GM10266 (cell line): ENCODE measurements around the gene KRT85.

Experiments used
- DNase-seq: peaks from one replicate; pipeline ENCODE4 v3.0.0; 2012; ENCODE audit errors: extremely low spot score
- TF ChIP-seq, protein P1 (sequence below): IDR thresholded peaks from 2 replicates; pipeline ENCODE4 v1.5.1; 2012; ENCODE audit warnings: mild to moderate bottlenecking, low read depth; ENCODE audit not compliant: control insufficient read depth, insufficient read depth; ENCODE audit errors: missing control alignments

The KRT85 gene

DNA sequence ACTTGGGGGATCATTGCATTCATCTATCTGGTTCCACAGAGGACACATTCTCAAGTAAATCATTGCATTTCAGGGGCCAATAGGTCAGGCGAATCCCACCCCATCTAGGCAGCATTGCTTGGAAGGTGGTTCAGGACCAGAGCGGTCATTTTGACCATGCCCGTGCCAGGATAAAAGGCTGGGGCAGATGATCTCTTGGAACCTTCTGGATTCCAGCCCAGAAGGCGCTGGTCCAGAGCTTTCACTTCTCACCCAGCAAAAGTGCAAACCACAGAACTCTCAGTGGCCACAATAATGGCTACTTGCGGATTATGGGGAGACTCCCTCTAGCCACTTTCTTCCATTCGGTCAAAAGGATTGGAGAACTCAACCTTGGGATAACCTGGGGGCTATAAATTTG, 595 bp upstream of the KRT85 start:
- TF ChIP-seq, protein P1, sequence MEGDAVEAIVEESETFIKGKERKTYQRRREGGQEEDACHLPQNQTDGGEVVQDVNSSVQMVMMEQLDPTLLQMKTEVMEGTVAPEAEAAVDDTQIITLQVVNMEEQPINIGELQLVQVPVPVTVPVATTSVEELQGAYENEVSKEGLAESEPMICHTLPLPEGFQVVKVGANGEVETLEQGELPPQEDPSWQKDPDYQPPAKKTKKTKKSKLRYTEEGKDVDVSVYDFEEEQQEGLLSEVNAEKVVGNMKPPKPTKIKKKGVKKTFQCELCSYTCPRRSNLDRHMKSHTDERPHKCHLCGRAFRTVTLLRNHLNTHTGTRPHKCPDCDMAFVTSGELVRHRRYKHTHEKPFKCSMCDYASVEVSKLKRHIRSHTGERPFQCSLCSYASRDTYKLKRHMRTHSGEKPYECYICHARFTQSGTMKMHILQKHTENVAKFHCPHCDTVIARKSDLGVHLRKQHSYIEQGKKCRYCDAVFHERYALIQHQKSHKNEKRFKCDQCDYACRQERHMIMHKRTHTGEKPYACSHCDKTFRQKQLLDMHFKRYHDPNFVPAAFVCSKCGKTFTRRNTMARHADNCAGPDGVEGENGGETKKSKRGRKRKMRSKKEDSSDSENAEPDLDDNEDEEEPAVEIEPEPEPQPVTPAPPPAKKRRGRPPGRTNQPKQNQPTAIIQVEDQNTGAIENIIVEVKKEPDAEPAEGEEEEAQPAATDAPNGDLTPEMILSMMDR: no peak
- DNase-seq: no peak

DNA sequence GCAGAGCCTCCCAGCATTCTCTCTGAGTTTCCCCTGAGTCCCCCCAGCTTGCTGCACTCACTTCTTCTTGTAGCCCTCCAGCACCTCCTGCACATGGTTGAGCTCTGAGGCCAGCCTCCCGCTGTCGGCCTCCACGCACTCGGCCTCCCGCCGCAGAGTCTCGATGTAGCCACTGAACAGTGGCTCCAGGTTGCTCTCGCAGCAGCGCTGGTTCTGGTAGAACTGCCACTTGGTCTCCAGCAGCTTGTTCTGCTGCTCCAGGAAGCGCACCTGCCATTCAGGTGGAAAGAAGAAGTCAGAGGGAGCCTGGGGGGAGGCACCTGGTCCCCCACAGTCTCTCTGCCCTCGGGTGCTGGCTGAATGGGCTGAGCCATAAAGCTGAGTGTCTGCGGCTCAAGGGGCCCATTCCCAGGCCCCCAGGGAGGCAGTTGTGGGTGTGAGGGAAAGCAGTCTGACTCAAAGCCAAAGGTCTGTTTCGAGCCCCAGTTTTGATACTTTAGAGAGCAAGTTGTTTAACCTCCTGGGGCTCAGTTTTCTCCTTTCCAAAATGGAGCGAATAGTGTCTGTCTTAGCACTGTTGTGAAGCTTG, 2.3 kb downstream of the KRT85 start:
- TF ChIP-seq, protein P1: no peak
- DNase-seq: no peak

DNA sequence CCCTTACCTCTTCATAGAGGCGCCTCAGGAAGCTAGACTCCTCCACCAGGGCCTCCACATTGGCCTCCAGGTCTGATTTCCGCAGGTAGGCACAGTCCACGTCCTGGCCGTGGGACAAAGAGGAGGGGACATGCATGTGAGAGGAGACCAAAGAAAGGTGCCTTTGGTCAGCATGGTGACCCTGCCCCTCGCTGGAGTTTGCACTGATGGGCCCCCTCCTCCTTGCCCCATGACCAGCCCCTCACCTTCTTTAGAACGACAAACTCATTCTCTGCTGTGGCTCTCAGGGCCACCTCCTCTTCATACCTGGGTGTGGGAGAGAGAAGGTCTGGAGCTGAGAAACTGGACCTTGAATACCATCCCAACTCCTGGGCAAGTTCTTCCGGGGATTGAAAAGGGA, 3.2 kb downstream of the KRT85 start:
- TF ChIP-seq, protein P1: no peak

DNA sequence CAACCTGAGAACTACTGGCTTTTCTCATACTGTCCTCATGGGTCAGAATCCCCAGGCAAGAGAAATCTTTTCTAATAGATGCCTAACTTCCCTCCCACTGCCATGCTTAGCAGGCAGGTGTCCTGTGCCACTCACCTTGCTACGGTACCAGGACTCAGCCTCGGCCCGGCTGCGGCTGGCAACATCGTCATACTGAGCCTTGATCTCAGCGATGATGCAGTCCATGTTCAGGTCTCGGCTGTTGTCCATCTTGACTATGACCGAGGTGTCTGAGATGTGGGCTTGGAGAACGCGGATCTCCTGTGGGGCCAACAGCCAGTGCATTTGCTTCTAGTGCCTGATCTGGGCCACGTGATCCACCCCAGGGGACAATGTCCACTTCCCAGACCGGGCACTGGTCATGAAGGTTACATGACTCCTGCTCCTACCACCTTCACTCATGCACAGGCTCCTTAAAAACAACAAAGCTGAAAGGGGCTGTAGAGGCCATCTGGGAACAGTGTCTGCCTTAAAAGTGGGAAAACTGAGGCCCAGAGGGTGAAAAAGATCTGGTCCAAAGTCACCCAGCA, 4.1 kb downstream of the KRT85 start:
- TF ChIP-seq, protein P1: no peak
- DNase-seq: no peak

More for the DNA sequence above, 3.2 kb downstream of the KRT85 start:
- no peak for DNase-seq

DNA sequence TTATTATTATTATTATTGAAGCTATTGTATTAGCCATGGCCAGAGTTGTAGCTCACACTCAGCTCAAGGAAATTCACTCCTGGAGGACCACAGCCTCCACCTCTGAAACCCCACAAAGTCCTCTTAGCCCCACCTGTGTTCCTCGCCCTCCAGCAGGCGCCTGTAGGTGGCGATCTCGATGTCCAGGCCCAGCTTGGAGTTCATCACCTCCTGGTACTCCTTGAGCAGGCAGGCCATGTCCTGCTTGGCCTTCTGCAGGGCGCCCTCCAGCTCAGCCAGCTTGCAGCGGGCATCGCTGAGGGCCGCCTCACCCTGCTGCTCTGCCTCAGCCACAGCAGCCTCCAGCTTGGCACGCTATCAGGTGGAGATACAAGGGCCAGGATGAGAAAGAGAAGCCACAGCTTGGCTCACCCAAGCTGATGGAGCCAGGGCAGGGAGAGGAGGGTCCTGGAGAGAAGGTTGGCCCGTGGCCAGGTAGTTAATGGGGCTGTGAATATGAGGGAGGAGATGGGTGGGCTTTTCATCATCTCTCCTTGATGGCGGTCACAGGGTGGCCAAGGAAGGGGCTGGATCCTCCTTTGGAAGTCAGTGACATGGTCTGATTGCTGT, 5.1 kb downstream of the KRT85 start:
- TF ChIP-seq, protein P1: peak; percentile 45
- DNase-seq: no peak

DNA sequence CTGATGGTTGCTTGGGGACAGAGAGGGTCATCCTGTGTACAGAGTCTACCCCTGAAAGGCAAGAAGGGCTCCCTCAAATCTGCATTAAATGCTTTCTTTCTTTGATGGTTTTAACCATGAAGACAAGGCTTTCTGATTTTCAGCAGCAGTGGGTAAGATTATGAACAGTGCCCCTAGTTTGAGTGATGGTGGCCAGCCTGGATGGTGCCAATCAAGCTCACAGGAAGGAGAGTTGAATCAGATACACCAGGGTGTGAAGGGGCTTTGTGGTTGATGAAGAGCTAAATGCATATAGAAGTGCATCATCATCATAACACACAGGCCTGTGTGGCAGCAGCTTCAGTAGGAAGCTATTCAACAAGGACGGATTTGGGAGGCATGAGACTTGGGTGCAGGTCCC, 5.7 kb downstream of the KRT85 start:
- TF ChIP-seq, protein P1: no peak
- no peak for DNase-seq

DNA sequence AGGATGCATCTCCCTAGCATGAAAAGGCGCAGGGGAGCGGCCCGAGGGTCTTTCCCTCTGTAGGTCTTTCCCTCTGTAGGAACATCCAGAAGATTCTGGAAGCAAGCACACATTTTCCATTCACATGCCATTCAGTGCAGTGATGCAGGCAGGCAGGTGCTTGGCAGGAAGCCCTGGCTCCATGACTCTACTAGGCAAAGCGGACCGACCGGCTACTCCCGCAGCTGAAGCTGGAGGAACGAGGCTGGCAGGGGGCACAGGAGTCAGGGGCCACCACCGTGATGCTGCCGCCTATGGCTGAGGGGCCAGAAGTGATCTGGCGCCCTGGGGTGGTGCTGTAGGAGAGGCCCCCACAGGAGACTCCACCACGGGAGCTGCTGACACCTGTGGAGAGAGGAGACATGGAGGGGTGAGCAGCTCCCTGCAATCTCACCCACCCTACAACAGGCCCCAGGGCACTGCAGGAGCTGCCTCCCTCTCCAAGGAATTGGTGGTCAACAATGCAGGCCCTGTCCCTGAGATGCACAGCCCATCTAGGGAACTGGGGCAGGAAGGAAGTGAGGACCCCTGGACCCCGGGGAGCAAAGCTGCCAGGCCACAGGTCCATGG, 6.5 kb downstream of the KRT85 start:
- TF ChIP-seq, protein P1: no peak

More for the DNA sequence above, 6.5 kb downstream of the KRT85 start:
- no peak for DNase-seq
